ENCODE measurements around the gene LRRC70. TPM values are rescaled to one million over a fixed set of nuclear protein-coding genes. Genes with fewer than 3 reads are reported as not detected.

LRRC70 gene
- total and polyA plus RNA-seq, 2 of the 8 experiments (the other 6 are each of a cell fraction or from before 2014, with no cell fraction given) = 0.62 to 0.67 TPM

- TF ChIP-seq CHD7 (IDR thresholded peaks at IDR 0.05; ENCODE audit: insufficient replicate concordance, low read length) = no peak
- no peak for TF ChIP-seq ATF3 (IDR thresholded peaks at IDR 0.05; ENCODE audit: insufficient read depth, low read depth, low read length)
- TF ChIP-seq KDM1A (IDR thresholded peaks at IDR 0.05; ENCODE audit: borderline replicate concordance, low read length) = no peak
Measured at GRCh38 chr5:62569470-62569869, 9.1 kb upstream of the LRRC70 start (continued).
